Measurements from ENCODE around the gene NUDCD3.

NUDCD3 gene

DNA sequence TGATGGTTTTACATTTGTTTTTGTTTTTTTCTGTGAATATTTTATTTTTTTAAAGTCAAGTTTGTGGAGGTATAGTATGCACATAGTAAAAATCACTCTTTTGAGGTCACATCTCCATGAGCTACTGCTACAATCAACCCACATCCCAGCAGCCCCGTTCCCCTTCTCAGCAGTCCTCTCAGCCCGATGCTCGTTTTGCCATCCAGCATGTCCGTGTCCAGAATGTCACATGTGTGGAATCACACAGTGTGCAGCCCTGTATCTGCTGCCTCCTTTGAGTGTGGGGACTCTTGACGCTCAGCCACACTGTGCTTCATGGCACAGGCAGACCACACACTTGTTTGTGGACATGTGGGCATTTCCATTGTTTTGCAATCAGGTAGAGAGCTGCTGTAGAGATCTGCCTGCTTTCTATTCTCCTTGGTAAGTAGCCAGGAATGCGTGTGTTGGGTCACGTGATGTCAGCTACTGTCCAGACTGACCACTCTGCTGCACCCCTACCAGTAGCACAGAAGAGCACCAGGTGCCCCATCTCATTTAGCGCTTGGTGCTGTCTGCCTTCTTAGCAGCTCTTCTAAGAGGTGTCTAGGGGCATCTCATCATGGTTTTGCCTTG lies 93.4 kb downstream of the NUDCD3 start:
- DNase-seq, result peak; percentile 28

DNA sequence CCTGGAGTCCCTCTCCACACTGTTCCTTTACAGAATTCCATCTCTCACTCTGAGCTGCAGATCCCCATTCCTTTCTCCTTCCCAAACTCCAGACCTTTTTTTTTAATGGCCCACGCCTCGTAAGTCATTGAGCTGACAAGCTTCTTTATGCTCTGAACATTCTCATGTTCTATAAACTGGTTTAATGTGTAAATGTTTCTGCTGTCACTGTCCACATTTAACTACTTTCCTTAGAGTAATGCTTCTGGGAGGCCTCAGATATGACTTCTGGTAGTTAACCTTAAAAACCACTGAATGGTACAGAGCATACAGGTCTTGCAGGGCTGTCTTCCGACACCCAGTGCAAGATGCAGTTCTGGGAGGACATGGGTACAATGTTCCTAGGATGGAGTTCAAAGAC lies 94.0 kb downstream of the NUDCD3 start:
- no peak for DNase-seq

- peak; percentile 9 for DNase-seq
These were observed 95.4 kb downstream of the NUDCD3 start for GRCh38 chr7:44395067-44395466.

GRCh38 chr7:44394636-44395035 lies 95.8 kb downstream of the NUDCD3 start:
- peak; percentile 37 for DNase-seq

- no peak for DNase-seq
These were observed 96.4 kb downstream of the NUDCD3 start for GRCh38 chr7:44394112-44394447.

- DNase-seq, result peak; percentile 43
These were observed 97.0 kb downstream of the NUDCD3 start for GRCh38 chr7:44393238-44394111.

DNA sequence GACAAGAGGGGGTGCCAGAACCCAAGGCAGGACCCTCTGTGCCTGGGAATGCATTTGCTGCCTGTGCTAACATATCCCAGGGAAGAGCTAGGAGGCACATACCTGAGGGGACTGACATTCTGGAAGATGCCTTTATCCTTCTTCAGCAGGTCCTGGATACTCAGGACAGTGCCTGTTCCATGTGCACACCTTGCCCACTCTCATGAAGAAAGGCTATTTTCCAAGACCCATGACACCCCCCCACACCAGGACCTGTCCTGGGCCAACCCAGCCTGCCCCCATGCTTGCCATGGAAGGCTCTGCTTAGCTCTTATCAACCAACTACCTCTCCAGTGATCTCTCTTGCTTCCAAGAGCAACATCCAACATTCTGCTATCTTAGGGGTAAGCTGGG lies 97.8 kb downstream of the NUDCD3 start:
- DNase-seq, result no peak

DNA sequence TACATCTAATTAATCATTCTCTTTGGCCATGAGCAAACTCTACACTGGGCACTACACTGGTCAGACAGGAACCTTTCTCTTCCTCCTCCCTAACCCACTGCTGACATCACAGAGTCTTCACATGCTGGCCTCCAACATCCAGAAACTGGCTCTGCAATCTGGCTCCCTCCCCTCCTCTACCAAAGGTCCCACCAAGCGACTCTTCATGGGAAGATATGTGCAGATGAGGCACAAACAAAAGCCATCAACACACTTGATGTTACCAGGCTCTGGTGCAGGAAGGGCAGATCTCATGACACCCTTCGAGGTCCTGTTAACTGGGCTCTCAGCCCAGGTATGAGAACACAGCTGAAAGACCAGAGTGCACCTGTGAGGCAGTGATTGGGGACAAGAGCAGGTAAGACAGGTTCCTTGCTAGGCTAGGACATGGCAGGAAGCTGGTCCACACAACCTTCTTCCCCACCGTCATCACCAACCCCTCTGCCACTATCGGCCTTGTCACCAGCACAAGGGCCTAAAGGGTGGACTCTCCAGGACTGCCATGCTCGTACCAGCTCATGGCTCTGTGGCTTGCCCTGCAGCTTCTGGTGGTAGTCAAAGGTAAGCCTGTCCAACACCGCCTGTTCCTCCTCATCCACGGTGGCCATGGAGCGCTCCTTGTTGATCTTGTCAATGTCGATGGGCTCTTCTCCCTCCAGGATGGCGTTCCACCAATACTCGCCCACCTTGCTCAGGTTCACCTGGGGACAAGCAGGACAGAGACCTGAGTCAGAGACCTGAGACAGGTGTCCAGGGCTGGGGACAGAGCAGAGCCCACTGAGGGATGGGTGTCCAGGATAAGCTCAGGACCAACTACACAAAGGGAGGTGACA lies 98.5 kb downstream of the NUDCD3 start:
- peak; percentile 43 for DNase-seq

DNA sequence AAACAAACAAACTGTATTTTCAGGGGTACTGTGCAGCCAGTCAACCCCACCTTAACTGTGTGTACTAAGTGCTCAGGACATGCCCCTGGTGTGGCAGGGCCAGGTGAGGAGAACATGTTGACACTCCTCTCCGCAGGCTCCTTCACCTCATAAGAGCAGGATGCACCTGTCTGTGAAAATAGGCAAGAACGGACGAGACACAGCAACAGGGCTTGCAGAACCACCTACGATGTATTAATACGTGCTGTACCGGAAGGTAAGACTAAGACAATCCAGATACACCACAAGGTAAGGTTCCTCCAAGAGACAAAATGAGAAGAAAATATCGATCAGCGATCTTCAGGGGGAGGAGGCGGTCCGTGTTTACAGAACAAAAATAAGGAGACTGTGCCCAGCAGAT lies 99.3 kb downstream of the NUDCD3 start:
- peak; percentile 37 for DNase-seq

GRCh38 chr7:44390701-44391100 lies 99.8 kb downstream of the NUDCD3 start:
- DNase-seq, result peak; percentile 19

- peak; percentile 46 for DNase-seq
These were observed 102.1 kb downstream of the NUDCD3 start for GRCh38 chr7:44388089-44388970.

- peak; percentile 47 for DNase-seq
These were observed 103.1 kb downstream of the NUDCD3 start for GRCh38 chr7:44387389-44387788.

DNA sequence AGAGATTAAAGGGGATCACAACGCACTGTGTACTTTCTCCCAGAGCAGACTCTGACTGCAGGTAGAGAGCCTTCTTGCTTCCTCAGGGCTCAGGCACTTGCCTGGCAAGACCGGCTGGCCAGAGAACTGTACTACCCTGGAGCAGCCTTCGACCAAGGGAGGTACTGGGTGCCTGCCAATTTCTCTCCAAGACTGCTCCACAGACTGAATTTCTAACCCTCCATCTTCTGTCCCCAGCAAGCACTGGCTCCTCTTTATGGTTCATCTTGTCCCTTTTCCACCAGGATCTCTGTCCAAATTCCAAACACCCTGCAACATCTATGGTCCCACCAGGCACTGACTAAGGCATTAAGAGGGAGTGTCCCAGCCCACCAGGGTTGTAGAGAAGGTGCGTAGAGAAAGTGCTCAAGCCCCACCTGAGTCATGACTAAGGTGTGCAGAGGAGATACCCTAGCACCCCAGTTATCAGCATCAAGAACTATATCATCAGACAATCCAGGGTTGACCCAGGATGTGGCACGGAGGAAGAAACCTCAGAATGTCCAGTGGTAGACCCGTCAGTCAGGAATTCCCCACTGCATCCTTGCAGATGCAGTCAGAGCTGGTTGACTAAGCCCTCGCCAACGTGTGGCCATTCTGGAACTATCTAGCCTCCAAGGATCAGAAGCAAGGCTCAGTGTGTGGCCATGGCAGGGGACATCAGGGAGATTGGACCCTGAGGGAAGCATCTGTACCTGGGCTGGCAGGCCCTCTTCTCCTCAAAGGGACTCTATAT lies 104.1 kb downstream of the NUDCD3 start:
- peak; percentile 47 for DNase-seq

DNA sequence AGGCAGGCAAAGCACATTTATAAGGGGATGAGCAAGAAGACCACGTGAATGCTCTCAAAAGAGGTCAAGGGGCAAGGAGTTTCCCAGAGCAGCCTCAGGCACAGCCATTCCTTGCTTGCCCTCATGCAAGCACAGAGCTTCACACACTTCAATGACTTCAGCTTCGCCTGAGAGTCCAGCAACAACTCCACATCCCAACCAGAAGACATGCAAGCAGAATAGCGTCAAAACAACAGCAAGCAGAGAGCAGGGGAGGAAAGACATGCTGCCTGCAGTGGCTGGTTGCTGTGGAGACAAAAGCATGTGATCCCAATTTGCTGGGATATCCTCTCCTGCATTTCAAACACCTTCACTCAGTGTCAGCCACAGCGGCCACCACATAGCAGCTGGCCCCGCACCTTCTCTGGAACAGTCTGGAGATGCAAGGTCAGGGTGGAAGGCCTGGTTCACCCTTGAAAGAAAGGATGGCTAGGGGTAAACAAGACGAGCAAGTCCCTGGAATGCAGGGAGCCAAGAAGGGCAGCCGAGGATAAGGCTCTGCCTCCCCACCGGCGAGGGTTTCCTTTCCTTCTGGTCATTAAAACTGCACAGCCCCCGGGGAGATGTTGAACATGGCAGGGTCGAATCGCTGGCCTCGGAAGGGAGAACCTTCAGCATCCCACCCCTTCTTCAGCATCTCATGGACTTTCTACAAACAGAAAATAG lies 104.9 kb downstream of the NUDCD3 start:
- peak; percentile 33 for DNase-seq

DNA sequence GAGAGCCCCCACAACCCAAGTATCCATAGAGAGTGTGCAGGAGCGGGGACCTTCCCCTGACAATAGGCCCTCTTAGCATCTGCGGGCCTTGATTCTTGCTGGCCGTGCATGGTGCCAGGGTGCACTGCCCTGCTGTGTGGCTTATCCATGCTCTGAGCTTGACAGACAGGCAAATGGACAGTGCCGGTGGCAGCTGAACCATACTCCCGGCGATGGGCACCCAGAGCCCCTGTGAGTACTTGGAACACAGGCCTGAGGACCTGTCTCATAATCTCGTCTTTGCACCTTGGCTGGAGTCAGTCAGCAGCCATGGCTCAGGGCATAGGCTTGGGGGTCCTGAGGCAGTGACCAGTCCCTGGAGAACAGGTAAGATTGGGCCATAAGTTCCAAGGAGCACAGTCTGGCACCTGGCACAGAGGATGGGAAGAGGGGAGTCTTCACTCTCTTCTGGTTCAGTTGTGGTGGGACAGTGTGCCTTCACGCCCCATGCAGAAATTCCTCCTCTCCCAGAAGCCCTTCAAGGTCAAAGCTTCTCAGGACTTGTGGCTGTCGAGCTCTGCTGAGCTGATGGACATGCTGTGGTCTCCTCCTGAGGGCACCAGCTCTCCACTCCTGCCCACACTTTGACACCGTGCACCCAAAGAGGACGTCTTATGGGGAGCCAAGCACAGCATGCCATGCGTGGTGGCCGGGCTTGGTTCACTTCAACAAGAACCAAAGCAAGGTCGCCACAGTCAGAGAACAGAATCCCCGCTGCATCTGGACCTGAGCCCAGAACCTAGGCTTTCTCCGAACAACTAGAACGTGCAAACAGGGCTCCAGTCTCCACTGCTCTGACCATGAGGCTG lies 105.6 kb downstream of the NUDCD3 start:
- peak; percentile 52 for DNase-seq

DNA sequence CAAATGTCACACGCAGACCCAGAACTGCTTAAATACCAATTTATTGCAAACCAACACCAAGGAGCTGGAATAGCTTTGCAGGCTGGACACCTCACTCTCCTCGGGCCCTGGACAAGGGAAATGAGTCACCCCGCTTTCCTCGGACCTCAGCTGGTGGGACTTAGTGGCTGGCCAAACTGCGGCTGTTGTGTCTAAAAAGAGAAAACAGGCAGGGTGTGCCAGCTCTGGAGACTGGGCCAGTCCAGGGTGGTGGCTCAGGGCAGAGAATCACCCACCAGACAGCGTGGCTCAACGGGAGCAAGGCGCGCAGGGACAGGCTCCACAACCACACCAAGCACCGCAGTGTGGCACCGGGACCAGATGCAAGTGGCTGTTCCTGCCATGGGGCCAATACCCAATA lies 106.9 kb downstream of the NUDCD3 start:
- peak; percentile 43 for DNase-seq

DNA sequence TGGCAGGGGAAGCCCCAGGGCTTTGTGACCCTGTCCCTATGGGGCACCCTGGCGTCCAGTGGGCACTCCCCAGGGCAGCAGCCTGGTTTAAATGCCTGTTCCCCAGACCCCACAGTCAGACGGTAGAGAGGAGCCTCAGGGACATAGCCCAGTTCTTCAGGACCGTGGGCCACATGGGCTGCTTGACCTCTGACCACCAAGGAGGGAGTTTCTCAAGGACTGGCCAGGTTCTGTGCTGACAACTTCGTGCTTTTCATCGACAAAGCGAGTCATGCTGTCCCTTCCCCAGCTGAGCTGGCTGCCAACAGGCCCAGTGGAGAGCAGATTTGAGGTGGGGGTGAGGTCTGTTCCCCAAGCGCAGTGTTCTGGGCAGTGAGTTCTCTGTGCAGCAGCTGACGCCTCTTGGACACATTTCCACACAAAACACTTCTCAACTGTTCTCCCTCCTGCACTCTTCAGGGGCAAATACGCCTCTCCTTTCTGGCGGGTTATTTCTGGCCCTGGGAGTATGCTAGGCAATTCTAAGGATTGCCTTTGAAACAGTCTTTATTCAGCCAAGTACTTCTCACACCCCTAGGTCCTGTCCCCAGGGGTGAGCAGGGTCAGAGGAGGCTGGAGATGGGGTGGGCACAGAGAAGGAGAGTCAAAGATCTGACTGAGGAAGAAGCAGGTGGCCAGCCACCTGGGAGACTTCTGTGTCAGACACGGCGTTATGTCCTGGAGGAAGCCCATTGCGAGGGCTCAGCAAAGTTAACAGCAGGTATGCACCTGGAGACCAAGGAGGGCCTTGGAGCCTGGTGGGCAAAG lies 107.8 kb downstream of the NUDCD3 start:
- peak; percentile 52 for DNase-seq

GRCh38 chr7:44381494-44382220 lies 108.8 kb downstream of the NUDCD3 start:
- no peak for DNase-seq

Data from activated CD8-positive, alpha-beta memory T cell treated with anti-CD3 and anti-CD28 coated beads for 24 hours (primary cell).